K562 (cell line): Measurements from ENCODE around the gene MAGEA1. TPM values are rescaled to one million over a fixed set of nuclear protein-coding genes. Genes with fewer than 3 reads are reported as not detected.

Source experiments
- C11orf30 ChIP-seq: fragments of 450-650 bp; IDR thresholded peaks from 2 replicates; pipeline ENCODE4 v1.6.1; 2016; ENCODE audit warnings: low read depth, mild to moderate bottlenecking
- HIVEP1 ChIP-seq: fragments of 250-450 bp; sonication (Bioruptor Pico); IDR thresholded peaks from 2 replicates; pipeline ENCODE4 v1.4.0; 2020; ENCODE audit warnings: mild to moderate bottlenecking
- HNRNPL ChIP-seq: fragments of 200-400 bp; formaldehyde crosslinking; IDR thresholded peaks from 2 replicates; pipeline ENCODE4 v1.6.1; 2017; ENCODE audit warnings: low read depth, mild to moderate bottlenecking, low read length
- HNRNPLL ChIP-seq: fragments of 200-400 bp; formaldehyde crosslinking; IDR thresholded peaks from 2 replicates; pipeline ENCODE4 v1.6.1; 2017; ENCODE audit warnings: low read length, low read depth, mild to moderate bottlenecking; ENCODE audit not compliant: poor library complexity, severe bottlenecking
- JUND ChIP-seq, 2 experiments: IDR thresholded peaks; 2 replicates in 1 of 2; 3 replicates in 1 of 2; pipeline ENCODE4 v1.6.1; 2011; ENCODE audit warnings: borderline replicate concordance in 2 of 2, low read depth in 2 of 2, low read length in 2 of 2, improper control_type of control experiment in 1 of 2, missing biosample characterization in 1 of 2, missing genetic modification characterization in 1 of 2, missing genetic modification reagents in 1 of 2
- L3MBTL2 ChIP-seq: fragments of 450-650 bp; IDR thresholded peaks from 2 replicates; pipeline ENCODE4 v1.6.1; 2016; ENCODE audit warnings: mild to moderate bottlenecking, moderate library complexity
- LARP7 ChIP-seq: fragments of 450-650 bp; IDR thresholded peaks from 2 replicates; pipeline ENCODE4 v1.6.1; 2016
- MTA1 ChIP-seq: fragments of 450-650 bp; IDR thresholded peaks from 2 replicates; pipeline ENCODE4 v1.6.1; 2017; ENCODE audit warnings: borderline replicate concordance
- PHF8 ChIP-seq: fragments of 200-600 bp; sonication (generic); IDR thresholded peaks from 2 replicates; pipeline ENCODE4 v1.6.1; 2012; ENCODE audit warnings: mixed run types, mild to moderate bottlenecking, inconsistent platforms, low read length, moderate library complexity, borderline replicate concordance
- POU5F1 ChIP-seq: fragments of 150-350 bp; IDR thresholded peaks from 2 replicates; pipeline ENCODE4 v1.6.1; 2014; ENCODE audit warnings: borderline replicate concordance, low read length, low read depth, mild to moderate bottlenecking; ENCODE audit not compliant: partially characterized antibody
- SLC30A9 ChIP-seq: fragments of 250-450 bp; sonication (Bioruptor Pico); IDR thresholded peaks from 2 replicates; pipeline ENCODE4 v1.8.0; 2022; ENCODE audit warnings: mild to moderate bottlenecking, moderate library complexity
- SMARCA5 ChIP-seq: fragments of 450-650 bp; IDR thresholded peaks from 2 replicates; pipeline ENCODE4 v1.6.1; 2016
- TRIM28 ChIP-seq: fragments of 450-650 bp; IDR thresholded peaks from 2 replicates; pipeline ENCODE4 v1.6.1; 2017
- ZNF318 ChIP-seq, 2 experiments: fragments of 450-650 bp; IDR thresholded peaks; 2 replicates each; pipeline ENCODE4 v1.6.1; 2016; ENCODE audit warnings: mild to moderate bottlenecking in 2 of 2, borderline replicate concordance in 1 of 2, low read depth in 1 of 2, moderate library complexity in 1 of 2
- ZNF764 ChIP-seq: fragments of 250-450 bp; sonication (Bioruptor Pico); IDR thresholded peaks from 2 replicates; pipeline ENCODE4 v1.4.0; 2020; ENCODE audit warnings: low read depth, mild to moderate bottlenecking, moderate library complexity
- ZNF766 ChIP-seq: fragments of 200-800 bp; sonication (Bioruptor generic); conservative IDR thresholded peaks from 2 replicates; pipeline ENCODE4 v1.6.1; 2016; ENCODE audit warnings: missing genetic modification characterization, missing compliant biosample characterization
- polyA plus RNA-seq, 8 experiments: library from polyadenylated mRNA; depleted of rRNA in 4 of 8; stranded (reverse) in 5 of 8; unstranded in 3 of 8; fragments of >200 nt; fragmentation: Nextera tagmentation in 2 of 8; fragmentation: Illumina TruSeq in 1 of 8; extraction: Ambion mirVana in 2 of 8; extraction: Trizol in 1 of 8; gene quantifications; 2 replicates each; pipeline versions ENCODE4 v1.2.1 to v1.2.3, GENCODE V29; 2011 to 2014; ENCODE audit warnings: inconsistent platforms in 1 of 8, missing spikeins in 1 of 8
- total RNA-seq, 7 experiments: library from RNA; depleted of rRNA in 6 of 7; stranded (reverse); fragments of >200 nt in 6 of 7; fragmentation: Illumina TruSeq in 2 of 7; extraction: Trizol in 2 of 7; gene quantifications; 2 replicates each; pipeline versions ENCODE4 v1.2.1 to v1.2.3, GENCODE V29; 2011 to 2021; ENCODE audit warnings: low replicate concordance in 1 of 7
- TF ChIP-seq, protein P1 (sequence below): fragments of 450-650 bp; IDR thresholded peaks from 2 replicates; pipeline ENCODE4 v1.6.1; 2017; ENCODE audit warnings: antibody characterized with exemption

The MAGEA1 gene
- total and polyA plus RNA-seq, 9 of the 15 experiments (the other 6 are each of a cell fraction or from before 2014, with no cell fraction given) = 10.2 to 57.9 (median 44.1) TPM

DNA sequence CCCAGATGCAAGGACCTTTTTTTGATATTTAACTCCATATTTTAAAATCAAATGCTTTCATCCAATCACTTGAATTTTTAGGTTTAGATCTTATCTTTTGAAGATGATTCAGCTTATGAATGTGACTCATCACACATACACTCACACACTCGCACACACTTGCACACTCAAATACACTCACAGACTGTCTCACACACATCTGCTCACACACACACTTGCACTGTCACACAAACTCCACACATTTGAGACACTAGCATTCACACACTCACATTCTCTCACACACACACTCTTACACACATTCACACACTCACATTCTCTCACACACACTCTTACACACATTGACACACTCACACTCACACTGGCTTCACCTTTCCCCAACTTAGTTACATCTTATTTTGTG is 37.8 kb downstream of the MAGEA1 start (continued):
- 0 out of 2 replicates have a peak, but pooled peaks have one; percentile 34 for TF ChIP-seq JUND (IDR thresholded peaks at IDR 0.05; ENCODE audit: borderline replicate concordance, low read depth, low read length)
- peak; percentile 75; the same call in 2 of the 3 replicates for TF ChIP-seq JUND (tag; IDR thresholded peaks at IDR 0.05; ENCODE audit: borderline replicate concordance, low read depth, low read length)
- TF ChIP-seq C11orf30 = peak; percentile 23; the same call in 1 of the 2 replicates
- no peak for TF ChIP-seq LARP7
- TF ChIP-seq ZNF318 (IDR thresholded peaks at IDR 0.05; ENCODE audit: borderline replicate concordance in 1 of 2, low read depth in 1 of 2) = 0 out of 4 replicates have a peak, but pooled peaks of 1 of the 2 experiments have one; percentile 64
- TF ChIP-seq POU5F1 = no peak
- TF ChIP-seq HNRNPL = no peak
- TF ChIP-seq, protein P1, sequence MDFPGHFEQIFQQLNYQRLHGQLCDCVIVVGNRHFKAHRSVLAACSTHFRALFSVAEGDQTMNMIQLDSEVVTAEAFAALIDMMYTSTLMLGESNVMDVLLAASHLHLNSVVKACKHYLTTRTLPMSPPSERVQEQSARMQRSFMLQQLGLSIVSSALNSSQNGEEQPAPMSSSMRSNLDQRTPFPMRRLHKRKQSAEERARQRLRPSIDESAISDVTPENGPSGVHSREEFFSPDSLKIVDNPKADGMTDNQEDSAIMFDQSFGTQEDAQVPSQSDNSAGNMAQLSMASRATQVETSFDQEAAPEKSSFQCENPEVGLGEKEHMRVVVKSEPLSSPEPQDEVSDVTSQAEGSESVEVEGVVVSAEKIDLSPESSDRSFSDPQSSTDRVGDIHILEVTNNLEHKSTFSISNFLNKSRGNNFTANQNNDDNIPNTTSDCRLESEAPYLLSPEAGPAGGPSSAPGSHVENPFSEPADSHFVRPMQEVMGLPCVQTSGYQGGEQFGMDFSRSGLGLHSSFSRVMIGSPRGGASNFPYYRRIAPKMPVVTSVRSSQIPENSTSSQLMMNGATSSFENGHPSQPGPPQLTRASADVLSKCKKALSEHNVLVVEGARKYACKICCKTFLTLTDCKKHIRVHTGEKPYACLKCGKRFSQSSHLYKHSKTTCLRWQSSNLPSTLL = 0 out of 2 replicates have a peak, but pooled peaks have one; percentile 41
- TF ChIP-seq HIVEP1 = no peak
- TF ChIP-seq SLC30A9 (CRISPR knock-in tag) = no peak
- TF ChIP-seq ZNF764 (CRISPR knock-in tag) = no peak
- TF ChIP-seq SMARCA5 = 0 out of 2 replicates have a peak, but pooled peaks have one; percentile 53
- no peak for TF ChIP-seq TRIM28
- TF ChIP-seq HNRNPLL = no peak
- TF ChIP-seq L3MBTL2 = no peak
- TF ChIP-seq ZNF766 (CRISPR knock-in tag) = 0 out of 2 replicates have a peak, but pooled peaks have one; percentile 32
- TF ChIP-seq PHF8 = no peak
- TF ChIP-seq MTA1 = 0 out of 2 replicates have a peak, but pooled peaks have one; percentile 30
